Measurements from ENCODE around the gene BARHL2.

Gene BARHL2

DNA sequence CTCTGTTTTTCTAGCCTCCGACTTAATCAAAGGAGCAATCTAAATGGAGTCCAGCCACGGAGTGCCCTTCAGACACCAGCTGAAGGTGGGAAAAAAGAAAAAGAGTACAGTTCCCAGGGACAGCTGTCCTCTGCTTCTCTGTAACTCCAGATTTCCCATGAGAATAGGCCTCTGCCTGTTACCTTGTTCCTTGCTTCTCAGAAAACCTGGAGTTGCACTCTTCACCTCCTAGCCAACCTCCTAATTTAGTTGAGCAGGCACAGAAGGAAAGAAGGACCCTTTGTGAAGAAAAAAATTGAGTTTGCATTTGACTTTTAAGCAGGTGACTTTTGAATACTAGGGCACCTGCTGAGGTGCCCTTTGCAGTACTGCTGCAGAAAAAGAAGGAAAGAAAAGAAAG is 8.3 kb downstream of the BARHL2 start:
- H3K27me3 ChIP-seq (ENCODE audit: insufficient read depth, low read depth) = no peaks in the 10 kb centered on the region
- no peak overlapping the region for H2AFZ ChIP-seq (ENCODE audit: low read depth)
- no peaks in the 10 kb centered on the region for H4K20me1 ChIP-seq (ENCODE audit: insufficient read depth)
- TF ChIP-seq, protein P1, sequence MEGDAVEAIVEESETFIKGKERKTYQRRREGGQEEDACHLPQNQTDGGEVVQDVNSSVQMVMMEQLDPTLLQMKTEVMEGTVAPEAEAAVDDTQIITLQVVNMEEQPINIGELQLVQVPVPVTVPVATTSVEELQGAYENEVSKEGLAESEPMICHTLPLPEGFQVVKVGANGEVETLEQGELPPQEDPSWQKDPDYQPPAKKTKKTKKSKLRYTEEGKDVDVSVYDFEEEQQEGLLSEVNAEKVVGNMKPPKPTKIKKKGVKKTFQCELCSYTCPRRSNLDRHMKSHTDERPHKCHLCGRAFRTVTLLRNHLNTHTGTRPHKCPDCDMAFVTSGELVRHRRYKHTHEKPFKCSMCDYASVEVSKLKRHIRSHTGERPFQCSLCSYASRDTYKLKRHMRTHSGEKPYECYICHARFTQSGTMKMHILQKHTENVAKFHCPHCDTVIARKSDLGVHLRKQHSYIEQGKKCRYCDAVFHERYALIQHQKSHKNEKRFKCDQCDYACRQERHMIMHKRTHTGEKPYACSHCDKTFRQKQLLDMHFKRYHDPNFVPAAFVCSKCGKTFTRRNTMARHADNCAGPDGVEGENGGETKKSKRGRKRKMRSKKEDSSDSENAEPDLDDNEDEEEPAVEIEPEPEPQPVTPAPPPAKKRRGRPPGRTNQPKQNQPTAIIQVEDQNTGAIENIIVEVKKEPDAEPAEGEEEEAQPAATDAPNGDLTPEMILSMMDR (conservative IDR thresholded peaks at IDR 0.05; ENCODE audit: low read depth, low read length) = no peak
- H3K79me2 ChIP-seq (ENCODE audit: insufficient read depth, low read depth) = no peaks in the 10 kb centered on the region
- H3K4me1 ChIP-seq (ENCODE audit: low read depth, poor library complexity, severe bottlenecking) = no peaks in the 10 kb centered on the region
- no peak overlapping the region for H3K4me3 ChIP-seq (IDR thresholded peaks at IDR 0.05; ENCODE audit: insufficient read depth, low read depth, low read length)
- H3K4me2 ChIP-seq = no peak overlapping the region
- no peak overlapping the region for H3K9ac ChIP-seq
- no peaks in the 10 kb centered on the region for H3K36me3 ChIP-seq (ENCODE audit: insufficient read depth)
- no peak overlapping the region for H3K27ac ChIP-seq

DNA sequence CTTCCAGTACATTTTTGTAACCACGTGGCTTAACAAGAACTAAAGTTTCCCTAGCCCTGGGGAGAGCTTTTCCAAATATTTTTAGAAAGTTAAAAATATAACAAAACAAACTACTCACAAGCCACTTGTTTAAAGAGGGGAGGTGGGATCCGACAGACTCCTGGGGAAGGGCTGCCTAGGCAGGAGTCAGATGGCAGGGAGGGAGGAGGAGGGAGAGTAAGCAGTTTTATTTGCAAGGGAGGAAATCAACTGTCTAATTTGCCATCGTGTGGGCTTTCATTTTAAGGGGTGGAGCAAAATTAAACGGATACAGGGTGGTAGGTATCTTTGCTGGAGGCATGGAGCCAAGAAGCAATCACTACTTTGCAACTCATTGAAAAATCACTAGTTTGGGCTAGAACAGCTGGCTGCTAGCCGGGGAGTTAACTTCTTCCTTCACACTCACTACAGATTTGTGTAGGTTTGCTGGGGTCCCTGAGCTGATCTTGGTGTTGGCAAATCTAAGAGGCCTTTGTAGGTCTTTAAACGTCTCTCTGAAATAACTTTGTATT is 8.8 kb downstream of the BARHL2 start:
- no peaks in the 10 kb centered on the region for H4K20me1 ChIP-seq (ENCODE audit: insufficient read depth)
- H2AFZ ChIP-seq (ENCODE audit: low read depth) = no peak overlapping the region
- no peaks in the 10 kb centered on the region for H3K36me3 ChIP-seq (ENCODE audit: insufficient read depth)
- no peak overlapping the region for H3K4me3 ChIP-seq (IDR thresholded peaks at IDR 0.05; ENCODE audit: insufficient read depth, low read depth, low read length)
- no peaks in the 10 kb centered on the region for H3K4me1 ChIP-seq (ENCODE audit: low read depth, poor library complexity, severe bottlenecking)
- no peaks in the 10 kb centered on the region for H3K27me3 ChIP-seq (ENCODE audit: insufficient read depth, low read depth)
- TF ChIP-seq, protein P1 (conservative IDR thresholded peaks at IDR 0.05; ENCODE audit: low read depth, low read length) = no peak
- H3K27ac ChIP-seq = no peak overlapping the region
- H3K9ac ChIP-seq = no peak overlapping the region
- no peak overlapping the region for H3K4me2 ChIP-seq
- no peaks in the 10 kb centered on the region for H3K79me2 ChIP-seq (ENCODE audit: insufficient read depth, low read depth)

- Histone ChIP-seq H2AFZ (ENCODE audit: low read depth) (no peak overlapping the region), H3K36me3 (ENCODE audit: insufficient read depth) (no peaks in the 10 kb centered on the region), H3K4me3 (IDR thresholded peaks at IDR 0.05; ENCODE audit: insufficient read depth, low read depth, low read length) (no peak overlapping the region), H3K79me2 (ENCODE audit: insufficient read depth, low read depth) (no peaks in the 10 kb centered on the region), H3K4me2 (no peak overlapping the region), H3K4me1 (ENCODE audit: low read depth, poor library complexity, severe bottlenecking) (no peaks in the 10 kb centered on the region), H3K9ac (no peak overlapping the region), H3K27ac (no peak overlapping the region), H3K27me3 (ENCODE audit: insufficient read depth, low read depth) (no peaks in the 10 kb centered on the region), H4K20me1 (ENCODE audit: insufficient read depth) (no peaks in the 10 kb centered on the region)
- TF ChIP-seq, protein P1 (conservative IDR thresholded peaks at IDR 0.05; ENCODE audit: low read depth, low read length) = no peak
Measured at GRCh38 chr1:90707363-90707710, 9.8 kb downstream of the BARHL2 start.

- no peak overlapping the region for H3K9ac ChIP-seq
- H4K20me1 ChIP-seq (ENCODE audit: insufficient read depth) = no peaks in the 10 kb centered on the region
- H3K79me2 ChIP-seq (ENCODE audit: insufficient read depth, low read depth) = no peaks in the 10 kb centered on the region
- H3K4me3 ChIP-seq (IDR thresholded peaks at IDR 0.05; ENCODE audit: insufficient read depth, low read depth, low read length) = no peak overlapping the region
- H3K36me3 ChIP-seq (ENCODE audit: insufficient read depth) = no peaks in the 10 kb centered on the region
- no peaks in the 10 kb centered on the region for H3K27me3 ChIP-seq (ENCODE audit: insufficient read depth, low read depth)
- TF ChIP-seq, protein P1 (conservative IDR thresholded peaks at IDR 0.05; ENCODE audit: low read depth, low read length) = no peak
- H3K4me2 ChIP-seq = no peak overlapping the region
- no peak overlapping the region for H3K27ac ChIP-seq
- H2AFZ ChIP-seq (ENCODE audit: low read depth) = no peak overlapping the region
- no peaks in the 10 kb centered on the region for H3K4me1 ChIP-seq (ENCODE audit: low read depth, poor library complexity, severe bottlenecking)
Measured at GRCh38 chr1:90706437-90707362, 10.4 kb downstream of the BARHL2 start.
